Ishikawa (cell line): Measurements from ENCODE around the gene SLC36A3.

Source experiments
- MAX ChIP-seq: IDR thresholded peaks from 2 replicates; pipeline ENCODE4 v1.6.1; 2012
- YY1 ChIP-seq: IDR thresholded peaks from 2 replicates; pipeline ENCODE4 v1.6.1; 2012; ENCODE audit warnings: low read depth

DNA sequence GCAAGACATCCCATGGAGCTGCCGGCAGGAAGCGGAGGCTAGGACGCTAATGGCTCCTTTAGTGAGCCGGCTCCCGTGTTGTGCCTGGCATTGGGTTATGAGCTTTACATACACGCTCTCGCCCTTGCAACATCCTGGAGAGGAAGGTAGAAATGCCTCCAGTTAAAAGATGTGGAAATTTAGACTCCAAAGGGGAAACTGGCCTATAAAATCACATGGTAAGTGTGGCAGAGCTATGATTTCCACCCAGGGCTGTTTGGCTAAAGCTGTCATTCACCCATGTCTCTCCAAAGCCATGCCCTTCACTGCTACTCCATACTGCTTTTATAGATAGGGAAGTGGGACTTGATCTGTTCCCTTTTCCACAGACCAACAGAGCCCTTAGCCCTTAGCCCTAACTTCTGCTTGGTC is 45.4 kb downstream of the SLC36A3 start:
- TF ChIP-seq MAX (no peak), YY1 (no peak)
